GM21576 (cell line): ENCODE data around the gene RRP9.

Experiments used
- ATAC-seq: cut with Tn5 transposase; IDR thresholded peaks from one replicate; pipeline ENCODE4 v1.9.1; 2021; ENCODE audit warnings: mild to moderate bottlenecking, moderate library complexity; ENCODE audit not compliant: unreplicated experiment

RRP9 gene

GRCh38 chr3:51971350-51971749 lies 29.6 kb upstream of the RRP9 start:
- no peak for ATAC-seq

- no peak for ATAC-seq
These were observed 29.0 kb upstream of the RRP9 start for GRCh38 chr3:51970606-51971300.

DNA sequence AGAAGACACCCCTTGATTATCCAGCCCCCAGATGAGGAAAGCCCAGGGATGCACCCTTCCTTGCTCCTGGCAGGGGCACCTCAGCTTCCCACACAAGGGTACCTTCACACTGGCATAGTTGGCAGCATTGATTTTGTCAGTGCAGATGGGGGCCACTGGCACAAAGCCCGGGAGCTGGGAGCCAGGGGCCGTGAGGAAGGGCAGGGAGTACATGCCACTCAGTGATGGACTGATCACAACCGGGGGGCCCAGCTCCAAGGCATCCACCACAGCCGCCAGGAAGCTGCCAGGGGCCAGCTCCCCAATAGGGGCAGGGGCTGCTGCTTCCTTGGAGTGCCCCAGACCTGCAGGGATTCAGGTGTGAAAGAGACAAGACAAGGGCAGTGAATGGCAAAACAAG lies 28.1 kb upstream of the RRP9 start:
- ATAC-seq = no peak

GRCh38 chr3:51968883-51969678 lies 27.4 kb upstream of the RRP9 start:
- ATAC-seq = no peak

DNA sequence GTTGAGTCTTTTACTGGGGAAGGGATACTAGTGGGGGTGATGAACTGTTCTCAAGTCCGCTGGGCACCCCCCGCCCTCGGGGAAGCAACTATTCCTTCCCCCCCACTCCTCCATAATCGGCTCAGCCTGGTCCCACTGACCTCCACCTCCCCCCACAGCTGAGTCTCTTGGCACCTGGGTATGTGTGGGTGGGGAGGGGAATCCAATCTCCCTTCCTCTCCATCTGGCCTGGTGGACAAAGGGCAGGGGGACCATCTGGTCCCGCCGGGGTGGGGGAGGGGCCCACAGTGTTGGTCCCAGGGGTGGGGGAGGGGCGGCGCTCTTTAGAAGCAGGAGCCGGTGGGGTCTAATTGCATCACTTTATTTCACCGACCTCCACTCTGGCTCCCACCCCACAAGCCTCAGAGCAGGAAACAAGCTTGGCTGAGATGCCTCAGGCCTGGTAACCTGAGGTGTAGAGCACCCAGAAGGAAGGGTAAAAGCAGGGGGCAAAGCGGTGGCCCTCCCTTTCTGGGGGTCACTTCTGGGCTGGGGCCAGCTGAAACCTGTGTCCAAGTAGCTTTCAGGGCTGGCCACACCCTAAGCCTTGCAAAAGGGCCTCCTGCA lies 26.6 kb upstream of the RRP9 start:
- no peak for ATAC-seq

DNA sequence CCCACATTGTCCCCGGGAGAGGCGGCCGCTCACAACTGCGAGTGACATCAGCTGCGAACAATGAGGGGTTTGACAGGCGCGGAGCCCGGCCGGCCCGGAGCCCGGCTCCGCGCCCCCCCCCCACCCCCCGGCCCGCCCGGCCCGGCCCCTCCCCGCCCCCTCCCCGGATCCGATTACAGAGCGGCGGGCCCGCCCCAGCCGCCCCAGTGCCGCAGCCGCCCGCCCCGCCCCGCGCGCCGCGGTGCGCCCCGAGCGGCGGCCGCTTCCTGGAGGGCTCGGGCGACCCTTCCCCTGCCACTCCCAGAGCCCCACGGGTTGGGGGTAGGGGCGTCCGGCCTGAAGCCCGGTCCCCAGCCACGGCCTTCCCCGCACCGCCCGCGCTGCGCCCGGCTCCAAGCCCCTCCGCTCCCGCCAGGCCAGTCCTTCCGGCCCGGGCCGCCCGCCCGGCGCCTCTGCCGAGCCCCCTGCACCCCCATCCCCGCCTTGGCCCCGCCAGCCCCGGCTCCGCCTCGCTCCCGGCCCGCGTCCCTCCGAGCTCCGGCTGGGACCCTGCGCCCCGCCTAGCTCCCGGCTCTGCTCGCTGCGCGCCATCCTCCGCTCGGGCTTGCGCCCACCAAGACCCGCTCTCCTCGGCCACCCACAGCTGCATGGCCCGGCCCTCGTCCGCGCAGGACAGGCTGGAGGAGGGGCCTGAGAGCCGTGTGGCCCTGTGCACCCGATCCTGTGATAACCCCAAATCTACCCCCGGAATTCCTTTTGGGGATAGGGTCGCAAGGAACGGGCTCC lies 25.9 kb upstream of the RRP9 start, which contains the start of gene PCBP4:
PCBP4 (minus strand) TSS at position 71 of the 786 bp plus-strand sequence. CDS start 6,214 bp downstream, outside the sequence.
- ATAC-seq = peak; percentile 32

DNA sequence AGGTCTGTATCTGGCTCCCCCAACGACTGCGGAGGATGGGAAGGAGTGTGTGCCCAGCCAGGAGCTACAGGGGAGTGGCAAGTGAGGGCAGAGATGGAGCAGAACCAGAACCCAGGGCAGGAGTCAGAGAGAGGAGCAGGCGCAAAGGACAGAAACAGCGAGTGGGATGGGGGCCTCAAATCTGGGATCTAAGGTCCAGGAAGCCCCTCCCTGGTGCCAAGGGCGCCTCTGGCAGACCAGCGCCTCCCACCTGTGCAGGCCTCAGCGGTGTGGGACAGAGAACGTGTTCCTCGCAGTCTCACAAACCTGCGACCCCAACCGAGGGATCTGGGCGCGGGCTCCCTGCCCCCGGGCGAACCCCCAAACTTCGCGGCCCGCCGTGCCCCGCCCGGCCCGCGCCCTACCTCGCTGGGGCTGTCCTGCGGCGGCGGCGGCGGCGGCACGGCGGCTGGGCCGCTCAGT lies 25.2 kb upstream of the RRP9 start:
- ATAC-seq = peak; percentile 8

DNA sequence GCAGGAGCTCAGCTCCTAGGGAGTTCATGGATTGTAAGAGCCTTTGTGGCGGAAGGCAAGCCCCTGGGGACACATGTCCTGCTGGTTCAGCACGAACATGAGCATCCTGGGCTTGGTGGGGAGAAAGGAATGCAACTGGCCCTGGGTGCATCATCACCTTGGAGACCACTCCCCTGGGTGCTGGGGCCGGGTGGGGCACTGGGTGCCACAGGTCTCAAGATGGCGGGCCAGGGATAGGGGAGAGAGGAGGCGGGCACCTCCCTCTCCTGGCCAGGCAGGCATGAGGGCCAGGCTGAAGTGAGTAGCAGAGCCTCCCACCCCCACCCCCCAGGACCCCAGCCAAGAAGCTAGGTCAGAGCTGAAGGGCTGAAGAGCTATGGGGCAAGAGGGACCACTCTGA lies 24.8 kb upstream of the RRP9 start:
- ATAC-seq = no peak

GRCh38 chr3:51966016-51966415 lies 24.3 kb upstream of the RRP9 start:
- no peak for ATAC-seq

GRCh38 chr3:51964521-51964920 lies 22.8 kb upstream of the RRP9 start:
- no peak for ATAC-seq

GRCh38 chr3:51963951-51964451 lies 22.3 kb upstream of the RRP9 start:
- no peak for ATAC-seq

DNA sequence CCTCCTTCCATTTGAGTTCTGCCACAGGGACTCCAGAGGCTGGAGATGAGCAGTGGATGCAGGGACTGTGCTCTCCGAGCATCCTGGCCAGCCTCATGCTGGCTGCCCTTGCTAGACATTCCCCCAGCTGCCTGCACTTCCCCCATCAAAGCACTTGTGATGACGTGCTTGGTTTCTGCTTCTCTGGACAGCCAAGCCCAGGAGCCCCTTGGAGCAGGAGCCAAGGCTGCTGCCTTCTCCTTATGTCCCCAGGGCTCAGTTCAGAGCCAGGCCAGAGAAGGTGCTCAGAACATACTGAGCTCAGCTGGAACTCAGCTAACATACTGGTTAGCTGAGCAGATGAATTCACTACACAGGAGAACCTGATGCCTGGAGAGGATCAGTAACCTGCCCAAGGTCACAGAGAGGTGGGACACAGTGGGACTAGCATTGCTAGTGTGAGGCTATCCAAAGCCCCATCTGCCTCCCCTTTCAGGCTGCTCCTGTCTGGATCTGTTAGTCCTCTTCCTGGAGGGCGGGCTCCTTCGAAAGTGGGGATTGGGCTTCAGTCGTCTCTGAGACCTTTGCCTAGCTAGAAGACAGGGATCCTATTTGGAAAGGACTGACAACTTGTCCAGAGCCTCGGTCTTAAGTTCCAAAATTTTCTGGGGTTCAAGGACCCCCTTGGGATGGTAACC lies 21.3 kb upstream of the RRP9 start:
- ATAC-seq = no peak

- no peak for ATAC-seq
These were observed 20.2 kb upstream of the RRP9 start for GRCh38 chr3:51961602-51962569.

DNA sequence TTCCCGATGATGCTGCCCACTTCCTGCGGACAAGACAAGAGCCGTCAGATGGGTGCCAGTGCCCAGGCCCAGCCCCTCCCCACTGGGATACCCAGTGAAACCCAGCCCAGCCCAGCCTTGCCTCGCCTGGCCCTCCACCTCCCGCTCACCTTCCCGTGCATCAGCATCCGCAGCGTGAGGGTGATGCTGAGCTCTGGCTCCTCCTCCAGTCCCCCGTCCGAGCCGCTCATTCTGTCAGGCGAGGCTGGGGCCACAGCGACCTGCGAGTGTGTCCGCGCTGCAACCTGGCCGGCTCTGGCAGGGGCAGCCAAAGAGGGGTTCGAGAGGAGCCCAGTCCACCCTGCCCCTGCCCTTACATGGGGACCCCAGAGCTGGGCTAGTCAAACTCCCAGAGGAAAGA lies 19.3 kb upstream of the RRP9 start:
- ATAC-seq = no peak

DNA sequence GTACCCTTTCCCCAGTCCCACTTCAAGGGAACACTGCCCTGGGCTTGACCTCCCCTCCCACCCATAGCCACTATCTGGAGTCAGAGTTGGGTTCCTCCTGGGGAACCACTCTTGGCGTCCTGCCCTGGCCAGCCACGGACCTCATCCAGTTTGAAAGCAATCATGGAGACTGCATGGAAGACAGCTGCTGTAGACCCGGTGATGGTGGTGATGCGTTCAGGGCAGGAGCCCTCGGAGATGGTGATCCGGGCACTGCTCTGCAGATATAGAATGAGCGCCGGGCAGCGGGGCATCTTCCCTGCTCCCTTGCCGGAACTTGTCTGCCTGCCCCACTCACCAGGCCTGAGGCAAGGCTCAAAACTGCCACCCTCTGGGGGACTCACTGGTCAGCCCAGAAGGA lies 18.7 kb upstream of the RRP9 start:
- ATAC-seq = no peak

DNA sequence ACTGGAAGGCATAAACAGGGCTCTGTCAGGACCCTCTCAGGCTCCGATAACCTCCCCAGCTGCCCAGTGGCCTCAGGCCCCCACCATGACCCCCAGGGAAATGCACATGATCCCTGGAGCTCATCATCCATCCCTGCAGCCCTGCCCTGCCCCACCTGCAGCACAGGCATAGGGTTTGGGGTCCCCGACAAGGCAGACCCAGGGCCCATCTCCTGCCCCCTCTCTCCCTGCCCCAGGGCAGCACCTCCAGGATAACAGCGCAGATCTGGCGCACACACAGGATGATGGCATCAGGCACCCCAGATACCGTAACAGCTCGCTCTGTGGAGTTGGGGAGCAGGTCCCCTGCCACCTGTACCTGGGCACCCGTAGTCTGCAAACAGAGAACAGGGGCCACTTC lies 17.9 kb upstream of the RRP9 start:
- no peak for ATAC-seq

DNA sequence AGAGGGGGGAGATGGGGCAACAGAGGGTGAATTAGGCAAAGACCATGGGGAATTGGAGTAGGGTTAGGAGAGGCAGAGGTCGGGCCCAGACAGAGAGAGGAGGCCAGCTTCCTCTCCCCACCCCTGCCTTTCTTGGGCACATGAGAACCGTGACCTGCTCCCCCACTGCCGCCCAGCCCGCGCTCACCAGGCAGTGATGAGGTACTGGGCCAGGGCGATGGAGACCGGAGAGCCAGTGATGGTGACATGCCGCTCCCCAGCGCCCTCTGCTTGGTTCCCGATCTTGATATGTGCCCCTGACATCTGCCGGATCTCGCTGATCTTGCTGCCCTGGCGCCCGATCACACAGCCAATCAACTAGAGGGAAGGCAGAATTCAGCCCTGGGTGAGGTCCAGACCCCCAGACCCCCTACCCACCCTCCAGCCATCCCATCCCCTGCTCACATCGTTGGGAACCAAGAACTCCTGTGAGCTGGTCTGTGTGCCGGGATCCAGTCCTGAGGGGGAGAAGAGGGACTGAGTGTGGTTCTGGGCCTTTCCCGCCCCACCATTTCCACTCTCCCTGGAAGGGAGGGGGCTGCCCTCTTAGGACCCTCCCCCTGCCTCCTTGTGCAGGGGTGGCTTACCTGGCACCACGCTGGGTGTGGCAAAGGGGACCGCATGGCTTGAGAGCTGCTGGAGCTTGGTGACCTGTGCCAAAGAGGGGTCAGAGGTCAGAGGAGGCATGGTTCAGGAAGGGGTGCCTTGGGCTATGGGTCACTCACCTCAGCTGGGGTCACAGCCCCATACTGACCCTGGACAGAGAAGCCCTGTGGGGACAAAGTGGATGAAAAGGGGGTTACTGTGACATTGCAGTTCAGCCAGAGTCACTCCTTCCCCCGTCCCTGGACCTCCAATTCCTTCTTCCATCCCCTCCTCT lies 17.2 kb upstream of the RRP9 start:
- no peak for ATAC-seq
